Mucosa of descending colon (tissue), 3 donors: ENCODE results near the gene FHIT. TPM values are rescaled to one million over a fixed set of nuclear protein-coding genes. Genes with fewer than 3 reads are reported as not detected.

Source experiments
- ATAC-seq: fragments of 200-7000 bp; cut with Tn5 transposase; one replicate; pipeline ENCODE4 v1.9.1; 2020; ENCODE audit warnings: mild to moderate bottlenecking, moderate library complexity
- DNase-seq, 3 donors: peaks; one replicate each; pipeline ENCODE4 v3.0.0-alpha.2; 2020
- H3K36me3 ChIP-seq: fragments of 200-600 bp; one replicate; pipeline ENCODE4 v1.8.0; 2021; ENCODE audit warnings: low read depth, mild to moderate bottlenecking
- H3K4me1 ChIP-seq: fragments of 200-600 bp; one replicate; pipeline ENCODE4 v1.8.0; 2021; ENCODE audit warnings: low read depth, mild to moderate bottlenecking
- H3K4me3 ChIP-seq: fragments of 200-600 bp; one replicate; pipeline ENCODE4 v1.8.0; 2021; ENCODE audit warnings: mild to moderate bottlenecking
- H3K9me3 ChIP-seq: fragments of 200-600 bp; one replicate; pipeline ENCODE4 v1.8.0; 2021; ENCODE audit warnings: mild to moderate bottlenecking
- intact Hi-C, 2 donors: fragments of 100-400 bp; cut with DNase I in 1 of 2; cut with micrococcal nuclease in 1 of 2; formaldehyde crosslinking; loops; one replicate each; pipeline versions ENCODE4 v1.11.0 to v1.11.1; 2022; cut with DNase I, micrococcal nuclease
- total RNA-seq, 3 donors: library from RNA; stranded (reverse); fragmentation: NEBNext Ultra II Directional in 2 of 3; extraction: Animal tissue kit (Norgen Biotek cat#: 25700) in 2 of 3; gene quantifications; one replicate each; pipeline versions ENCODE4 v1.2.1 to v1.2.4, GENCODE V29; 2021 to 2023
- TF ChIP-seq, protein P1 (sequence below): fragments of 200-600 bp; IDR thresholded peaks from one replicate; pipeline ENCODE4 v1.8.0; 2022; ENCODE audit warnings: antibody characterized with exemption, mild to moderate bottlenecking
- donor health status: DM: no; HTN: no; CAD: no; lungs with moderate emphysema.
- donor health status: DM: no; HTN: no; CAD: no.
- donor health status: DM: no; HTN: yes; CAD: no.

The FHIT gene
- total RNA-seq, 3 donors from 2014 or later = 8.9 to 20.7 (median 18.6) TPM

DNA sequence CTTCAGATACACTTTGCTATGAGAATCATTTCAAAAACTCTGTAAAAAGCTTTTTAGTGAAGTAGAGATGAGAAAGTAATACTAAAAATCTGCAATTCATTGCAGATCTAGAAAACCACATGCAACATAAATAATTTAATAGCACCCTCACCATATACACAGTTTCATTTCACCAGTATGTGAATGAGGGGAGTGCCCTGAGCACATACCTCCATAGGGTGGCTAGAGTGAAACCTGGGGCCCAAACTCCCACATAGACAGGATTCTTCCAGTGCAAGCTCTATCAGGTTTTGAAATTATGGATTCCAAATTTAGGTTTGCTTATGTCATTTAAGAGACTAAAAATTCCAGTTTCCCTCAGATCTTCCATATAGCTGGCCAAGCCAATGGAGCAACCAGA is 1228.1 kb downstream of the FHIT start:
- DNase-seq (no peak), ATAC-seq (no peak)
- Histone ChIP-seq H3K36me3 (no peaks in the 10 kb centered on the region), H3K4me3 (no peak overlapping the region), H3K4me1 (no peaks in the 10 kb centered on the region), H3K9me3 (no peaks in the 10 kb centered on the region)
- TF ChIP-seq, protein P1, sequence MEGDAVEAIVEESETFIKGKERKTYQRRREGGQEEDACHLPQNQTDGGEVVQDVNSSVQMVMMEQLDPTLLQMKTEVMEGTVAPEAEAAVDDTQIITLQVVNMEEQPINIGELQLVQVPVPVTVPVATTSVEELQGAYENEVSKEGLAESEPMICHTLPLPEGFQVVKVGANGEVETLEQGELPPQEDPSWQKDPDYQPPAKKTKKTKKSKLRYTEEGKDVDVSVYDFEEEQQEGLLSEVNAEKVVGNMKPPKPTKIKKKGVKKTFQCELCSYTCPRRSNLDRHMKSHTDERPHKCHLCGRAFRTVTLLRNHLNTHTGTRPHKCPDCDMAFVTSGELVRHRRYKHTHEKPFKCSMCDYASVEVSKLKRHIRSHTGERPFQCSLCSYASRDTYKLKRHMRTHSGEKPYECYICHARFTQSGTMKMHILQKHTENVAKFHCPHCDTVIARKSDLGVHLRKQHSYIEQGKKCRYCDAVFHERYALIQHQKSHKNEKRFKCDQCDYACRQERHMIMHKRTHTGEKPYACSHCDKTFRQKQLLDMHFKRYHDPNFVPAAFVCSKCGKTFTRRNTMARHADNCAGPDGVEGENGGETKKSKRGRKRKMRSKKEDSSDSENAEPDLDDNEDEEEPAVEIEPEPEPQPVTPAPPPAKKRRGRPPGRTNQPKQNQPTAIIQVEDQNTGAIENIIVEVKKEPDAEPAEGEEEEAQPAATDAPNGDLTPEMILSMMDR = no peak
- intact Hi-C loops = no loop called here

DNA sequence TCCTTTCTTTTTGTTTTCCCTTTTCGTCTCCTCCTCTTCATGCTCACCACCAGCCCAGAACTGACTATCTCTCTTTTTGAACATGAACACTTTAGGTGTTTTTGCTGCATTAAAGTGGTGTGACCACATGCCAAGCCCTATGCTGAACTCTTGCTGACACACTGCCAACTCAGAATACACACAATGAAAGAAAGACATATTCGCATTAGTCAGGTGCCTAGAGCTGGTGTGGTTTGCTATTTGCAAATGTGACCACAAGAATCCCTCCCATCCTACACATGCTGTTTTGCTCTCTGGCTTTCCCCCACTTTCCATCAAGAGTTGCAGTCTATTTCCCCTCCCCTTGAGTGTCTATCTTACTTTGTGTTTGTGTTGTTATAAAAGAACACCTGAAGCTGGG is 1233.6 kb downstream of the FHIT start:
- Histone ChIP-seq H3K9me3 (no peaks in the 10 kb centered on the region), H3K4me3 (no peak overlapping the region), H3K36me3 (no peaks in the 10 kb centered on the region), H3K4me1 (no peaks in the 10 kb centered on the region)
- TF ChIP-seq, protein P1 = no peak
- intact Hi-C loops = no loop called here
- ATAC-seq = peak; percentile 56
- DNase-seq = no peak

DNA sequence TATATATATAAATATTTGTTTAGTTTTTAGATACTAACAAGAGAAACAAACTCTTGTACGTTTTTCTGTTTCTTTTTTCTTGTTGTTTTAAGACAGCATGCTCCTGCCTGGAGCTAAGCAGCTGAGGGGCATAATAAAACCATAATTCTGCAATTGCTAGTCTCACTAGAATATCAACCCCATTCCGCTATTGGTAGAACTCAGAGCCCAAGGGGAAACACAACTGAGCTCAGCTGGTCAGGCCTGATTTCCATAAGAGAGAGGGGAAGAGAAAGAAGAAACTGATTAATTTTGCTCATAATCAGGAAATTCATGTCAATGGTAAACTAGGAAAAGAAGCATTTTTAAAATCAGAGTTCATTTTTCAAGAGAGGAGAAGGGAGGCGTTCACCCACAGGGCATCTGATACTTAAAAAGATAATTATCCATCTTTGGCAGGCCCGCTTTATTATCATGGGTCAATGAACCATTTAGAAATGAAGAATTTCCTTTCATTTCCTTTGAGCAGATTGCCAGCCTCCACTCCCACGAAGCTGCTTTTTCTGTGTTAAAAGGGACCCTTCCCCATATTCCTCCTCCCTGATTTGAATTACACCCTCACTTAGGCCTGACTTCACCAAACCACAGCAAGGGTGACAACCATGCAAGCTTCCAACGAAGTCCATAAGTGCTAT is 1236.1 kb downstream of the FHIT start:
- H3K4me1 ChIP-seq = no peaks in the 10 kb centered on the region
- H3K9me3 ChIP-seq = no peaks in the 10 kb centered on the region
- intact Hi-C loops = no loop called here
- no peak for DNase-seq
- ATAC-seq = no peak
- TF ChIP-seq, protein P1 = no peak
- H3K36me3 ChIP-seq = no peaks in the 10 kb centered on the region
- no peak overlapping the region for H3K4me3 ChIP-seq

DNA sequence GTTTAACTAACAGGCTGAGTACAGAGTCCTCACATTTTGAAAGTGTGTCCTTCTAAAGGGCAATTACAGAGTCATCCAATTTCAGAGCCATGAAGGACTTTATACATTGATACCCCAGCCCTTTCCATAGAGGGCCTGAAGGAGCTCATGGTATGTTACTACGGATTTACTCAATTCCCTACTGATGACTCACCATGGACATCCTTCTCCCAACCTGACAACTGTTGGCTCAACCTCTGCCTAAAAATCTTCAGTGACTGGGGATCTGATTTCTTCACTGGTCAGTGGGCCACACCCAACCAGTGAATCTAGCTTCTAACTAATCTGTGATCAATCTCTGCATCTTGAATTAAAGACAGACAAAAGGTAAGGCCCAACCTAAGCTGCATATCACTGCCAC is 1238.0 kb downstream of the FHIT start:
- Histone ChIP-seq H3K4me1 (no peaks in the 10 kb centered on the region), H3K9me3 (no peaks in the 10 kb centered on the region), H3K36me3 (no peaks in the 10 kb centered on the region), H3K4me3 (no peak overlapping the region)
- ATAC-seq (no peak), DNase-seq (no peak)
- TF ChIP-seq, protein P1 = no peak
- intact Hi-C loops = no loop called here

- no peaks in the 10 kb centered on the region for H3K36me3 ChIP-seq
- no peak for ATAC-seq
Measured at GRCh38 chr3:60011218-60011617, 1240.0 kb downstream of the FHIT start.

More at GRCh38 chr3:60011218-60011617, 1240.0 kb downstream of the FHIT start:
- Histone ChIP-seq H3K4me3 (no peak overlapping the region), H3K4me1 (no peaks in the 10 kb centered on the region), H3K9me3 (no peaks in the 10 kb centered on the region)
- intact Hi-C loops = no loop called here
- TF ChIP-seq, protein P1 = no peak
- no peak for DNase-seq
